Activated T-cell treated with anti-CD3 and anti-CD28 coated beads, Interleukin-2, amount 50 U/mL, for 24 hours (primary cell): ENCODE data around the gene REXO1.
"Not testable (repeated sequence)": the region's sequence is repeated elsewhere in the genome, so short reads cannot be mapped to it uniquely, and the experiment has no call there.

Experiments
- DNase-seq: peaks from one replicate; pipeline ENCODE4 v3.0.0-alpha.2; 2020
- H3K27ac Mint-ChIP-seq: 2 replicates; pipeline ENCODE4 v1.8.0; 2020; ENCODE audit warnings: mild to moderate bottlenecking, mixed read lengths
- H3K27me3 Mint-ChIP-seq: 2 replicates; pipeline ENCODE4 v1.8.0; 2020; ENCODE audit warnings: mixed read lengths
- H3K36me3 Mint-ChIP-seq: 2 replicates; pipeline ENCODE4 v1.8.0; 2020; ENCODE audit warnings: low read depth, mixed read lengths
- H3K4me1 Mint-ChIP-seq: 2 replicates; pipeline ENCODE4 v1.8.0; 2020; ENCODE audit warnings: low read depth, mixed read lengths
- H3K4me3 Mint-ChIP-seq: 2 replicates; pipeline ENCODE4 v1.8.0; 2020; ENCODE audit warnings: mild to moderate bottlenecking, moderate library complexity, mixed read lengths
- H3K9me3 Mint-ChIP-seq: 2 replicates; pipeline ENCODE4 v1.8.0; 2020; ENCODE audit warnings: mixed read lengths

The REXO1 gene, protein sequence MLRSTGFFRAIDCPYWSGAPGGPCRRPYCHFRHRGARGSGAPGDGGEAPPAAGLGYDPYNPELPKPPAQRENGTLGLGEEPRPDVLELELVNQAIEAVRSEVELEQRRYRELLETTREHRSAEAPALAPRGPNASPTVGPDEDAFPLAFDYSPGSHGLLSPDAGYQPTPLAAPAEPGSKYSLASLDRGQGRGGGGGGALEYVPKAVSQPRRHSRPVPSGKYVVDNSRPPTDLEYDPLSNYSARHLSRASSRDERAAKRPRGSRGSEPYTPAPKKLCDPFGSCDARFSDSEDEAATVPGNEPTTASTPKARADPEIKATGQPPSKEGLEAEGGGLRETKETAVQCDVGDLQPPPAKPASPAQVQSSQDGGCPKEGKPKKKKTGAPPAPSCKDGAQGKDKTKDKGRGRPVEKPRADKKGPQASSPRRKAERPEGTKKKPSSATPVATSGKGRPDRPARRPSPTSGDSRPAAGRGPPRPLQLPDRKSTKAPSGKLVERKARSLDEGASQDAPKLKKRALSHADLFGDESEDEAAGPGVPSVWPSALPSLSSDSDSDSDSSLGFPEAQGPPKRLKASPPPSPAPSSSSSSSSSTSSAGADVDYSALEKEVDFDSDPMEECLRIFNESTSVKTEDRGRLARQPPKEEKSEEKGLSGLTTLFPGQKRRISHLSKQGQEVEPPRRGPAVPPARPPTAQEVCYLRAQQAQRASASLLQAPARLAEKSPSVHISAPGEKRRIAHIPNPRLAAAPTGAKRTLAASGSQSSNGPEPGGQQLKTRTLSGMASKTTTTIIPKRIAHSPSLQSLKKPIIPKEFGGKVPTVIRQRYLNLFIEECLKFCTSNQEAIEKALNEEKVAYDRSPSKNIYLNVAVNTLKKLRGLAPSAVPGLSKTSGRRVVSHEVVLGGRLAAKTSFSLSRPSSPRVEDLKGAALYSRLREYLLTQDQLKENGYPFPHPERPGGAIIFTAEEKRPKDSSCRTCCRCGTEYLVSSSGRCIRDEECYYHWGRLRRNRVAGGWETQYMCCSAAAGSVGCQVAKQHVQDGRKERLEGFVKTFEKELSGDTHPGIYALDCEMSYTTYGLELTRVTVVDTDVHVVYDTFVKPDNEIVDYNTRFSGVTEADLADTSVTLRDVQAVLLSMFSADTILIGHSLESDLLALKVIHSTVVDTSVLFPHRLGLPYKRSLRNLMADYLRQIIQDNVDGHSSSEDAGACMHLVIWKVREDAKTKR

DNA sequence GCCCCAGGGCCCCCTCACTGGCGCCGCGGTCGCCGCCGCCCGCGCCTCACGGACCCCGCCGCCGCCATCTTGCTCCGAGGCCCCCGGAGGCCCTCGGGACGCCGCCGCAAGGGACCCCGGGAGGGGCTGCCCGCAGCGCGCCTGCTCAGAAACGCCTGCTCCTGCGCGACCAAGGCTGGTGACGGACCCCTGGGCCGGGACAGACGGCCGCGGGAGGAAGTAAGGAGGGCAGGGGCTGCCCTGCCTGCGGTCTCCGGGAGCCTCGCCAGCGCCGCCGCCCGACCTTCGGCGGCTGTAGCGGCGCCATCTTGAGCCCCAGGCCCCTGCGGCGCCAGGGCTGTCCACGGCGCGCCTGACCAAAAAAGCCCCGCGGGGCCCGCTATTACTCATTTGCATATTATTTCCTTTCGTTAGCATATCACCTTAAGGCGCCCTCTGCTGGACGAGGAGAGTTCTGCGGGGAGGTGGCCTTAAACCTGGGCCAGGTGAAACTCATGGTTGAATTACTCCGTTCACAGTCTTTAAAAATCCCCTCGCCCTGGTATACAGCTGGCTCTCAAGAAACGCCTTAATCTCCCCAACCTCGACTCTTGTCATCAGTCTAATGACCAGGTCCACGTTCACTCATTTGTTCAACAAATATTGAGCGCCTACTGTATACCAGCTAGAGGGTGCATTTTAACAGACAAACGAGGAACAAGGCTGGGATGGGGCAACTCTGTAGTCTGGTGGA lies at the start of gene REXO1:
TSS of gene REXO1 (minus strand) at position 85 of the 733 bp plus-strand sequence. CDS start 125 bp downstream, outside the sequence.
- Mint-ChIP-seq H3K4me3 (peak within 1 kb of the TSS; percentile 94), H3K36me3 (peaks cover 58% of the 10 kb centered on the region), H3K4me1 (peaks cover 74% of the 10 kb centered on the region), H3K27ac (peak within 1 kb of the TSS; percentile 95), H3K27me3 (no peaks in the 10 kb centered on the region), H3K9me3 (no peaks in the 10 kb centered on the region)
- DNase-seq, result peak; percentile 99

- peak overlapping the region; percentile 97 for H3K27ac Mint-ChIP-seq
- peaks cover 32% of the 10 kb centered on the region for H3K4me1 Mint-ChIP-seq
- DNase-seq, result no peak
- no peaks in the 10 kb centered on the region for H3K27me3 Mint-ChIP-seq
- no peaks in the 10 kb centered on the region for H3K36me3 Mint-ChIP-seq
- H3K4me3 Mint-ChIP-seq, result peak overlapping the region; percentile 82
- H3K9me3 Mint-ChIP-seq, result no peaks in the 10 kb centered on the region
Observed at GRCh38 chr19:1896508-1896907, 48.2 kb upstream of the REXO1 start.

DNA sequence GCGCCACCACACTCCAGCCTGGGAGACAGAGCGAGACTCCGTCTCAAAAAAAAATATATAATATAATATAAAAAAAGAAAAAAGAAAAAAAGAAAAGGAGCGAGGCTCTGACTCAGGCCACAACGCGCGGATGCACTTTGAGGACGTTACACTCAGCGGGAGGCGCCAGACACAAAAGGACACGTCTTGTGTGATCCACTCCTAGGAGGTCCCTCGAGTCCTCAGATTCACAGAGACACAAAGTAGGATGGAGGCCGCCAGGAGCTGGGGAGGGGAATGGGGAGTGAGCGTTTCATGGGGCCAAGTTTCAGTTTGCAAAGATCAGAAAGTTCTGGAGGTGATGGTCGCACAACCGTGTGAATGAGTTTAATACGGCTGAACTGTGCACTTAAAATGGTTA lies 45.5 kb upstream of the REXO1 start:
- no peaks in the 10 kb centered on the region for H3K36me3 Mint-ChIP-seq
- H3K4me3 Mint-ChIP-seq, result no peak overlapping the region
- peaks cover 33% of the 10 kb centered on the region for H3K4me1 Mint-ChIP-seq
- no peak overlapping the region for H3K27ac Mint-ChIP-seq
- DNase-seq, result no peak
- no peaks in the 10 kb centered on the region for H3K9me3 Mint-ChIP-seq
- H3K27me3 Mint-ChIP-seq, result no peaks in the 10 kb centered on the region

- no peaks in the 10 kb centered on the region for H3K9me3 Mint-ChIP-seq
- no peak overlapping the region for H3K4me3 Mint-ChIP-seq
- peaks cover 6% of the 10 kb centered on the region for H3K4me1 Mint-ChIP-seq
- H3K27me3 Mint-ChIP-seq, result no peaks in the 10 kb centered on the region
- H3K27ac Mint-ChIP-seq, result peak overlapping the region; percentile 22
- H3K36me3 Mint-ChIP-seq, result peaks cover under 1% of the 10 kb centered on the region
- DNase-seq, result no peak
Observed at GRCh38 chr19:1889907-1890306, 41.6 kb upstream of the REXO1 start.

DNA sequence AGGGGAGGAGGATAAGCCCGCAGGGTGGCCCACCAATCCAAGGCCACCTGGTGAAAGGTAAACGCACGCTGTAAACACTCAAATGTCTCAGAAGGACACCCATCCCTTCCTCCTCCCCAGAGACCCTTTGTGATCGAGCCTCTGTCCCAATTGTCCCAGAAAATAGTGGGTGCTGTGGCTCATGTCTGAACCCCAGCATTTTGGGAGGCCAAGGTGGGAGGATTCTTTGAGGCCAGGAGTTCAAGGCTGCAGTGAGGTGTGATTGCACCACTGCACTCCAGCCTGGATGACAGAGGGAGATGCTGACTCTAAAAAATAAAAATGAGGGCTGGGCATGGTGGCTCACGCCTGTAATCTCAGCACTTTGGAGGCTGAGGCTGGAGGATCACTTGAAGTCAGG lies 40.1 kb upstream of the REXO1 start:
- Mint-ChIP-seq H3K4me1 (peaks cover 10% of the 10 kb centered on the region), H3K4me3 (no peak overlapping the region), H3K27me3 (no peaks in the 10 kb centered on the region), H3K9me3 (no peaks in the 10 kb centered on the region), H3K36me3 (peaks cover 16% of the 10 kb centered on the region), H3K27ac (no peak overlapping the region)
- no peak for DNase-seq

- DNase-seq, H3K4me3 Mint-ChIP-seq: not testable (repeated sequence)
- H3K36me3 Mint-ChIP-seq, result peaks cover 31% of the 10 kb centered on the region
Observed at GRCh38 chr19:1886360-1886759, 38.1 kb upstream of the REXO1 start.

GRCh38 chr19:1885398-1886119 lies 37.3 kb upstream of the REXO1 start, which contains the start of gene ABHD17A:
Gene ABHD17A, minus strand, starts transcription at chr19:1885496. Its CDS starts 3,930 bp downstream, at chr19:1881566.
- not testable (repeated sequence) for H3K9me3 Mint-ChIP-seq, H3K27me3 Mint-ChIP-seq
- DNase-seq, result peak; percentile 98
- peaks cover 35% of the 10 kb centered on the region for H3K36me3 Mint-ChIP-seq
- H3K27ac Mint-ChIP-seq, result peak within 1 kb of the TSS; percentile 96
- H3K4me1 Mint-ChIP-seq, result peaks cover 27% of the 10 kb centered on the region
- peak within 1 kb of the TSS; percentile 94 for H3K4me3 Mint-ChIP-seq

More at GRCh38 chr19:1886360-1886759, 38.1 kb upstream of the REXO1 start:
- H3K4me1 Mint-ChIP-seq, result peaks cover 24% of the 10 kb centered on the region
- not testable (repeated sequence) for H3K9me3 Mint-ChIP-seq, H3K27ac Mint-ChIP-seq, H3K27me3 Mint-ChIP-seq

DNA sequence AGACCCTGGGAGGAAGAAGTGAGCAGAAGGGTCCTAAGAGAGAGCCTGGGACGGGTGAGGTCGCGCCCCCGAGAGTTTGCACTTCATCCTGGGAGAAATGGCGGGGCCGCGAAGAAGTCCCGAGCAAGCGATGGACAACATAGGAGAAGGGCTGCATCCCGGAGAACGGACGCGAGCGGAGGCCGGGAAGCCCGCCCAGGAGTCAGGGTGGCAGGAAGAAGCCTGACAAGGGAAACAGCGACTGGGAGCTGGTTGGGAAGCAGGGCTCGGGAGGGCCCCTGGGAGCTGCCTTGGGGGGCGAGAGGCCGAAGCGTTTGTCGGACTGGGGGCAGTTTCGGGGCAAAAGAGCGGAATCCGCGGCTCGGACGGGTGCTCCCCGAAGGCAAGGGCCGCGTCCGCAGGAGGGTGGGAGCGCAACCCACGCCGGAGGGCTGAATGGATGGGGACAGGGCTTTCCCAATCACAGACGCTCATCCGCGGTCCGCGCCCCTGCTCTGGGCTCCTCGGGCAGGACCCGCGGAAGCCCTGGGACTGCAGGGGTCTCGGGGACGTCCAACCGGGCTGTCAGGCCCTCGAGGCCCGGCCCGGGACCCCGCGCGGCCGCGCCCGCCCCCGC lies 36.5 kb upstream of the REXO1 start:
- Mint-ChIP-seq H3K9me3 (no peaks in the 10 kb centered on the region), H3K36me3 (peaks cover 42% of the 10 kb centered on the region), H3K4me1 (peaks cover 34% of the 10 kb centered on the region), H3K27ac (peak overlapping the region; percentile 96), H3K4me3 (peak overlapping the region; percentile 94), H3K27me3 (no peaks in the 10 kb centered on the region)
- DNase-seq, result no peak

- no peaks in the 10 kb centered on the region for H3K27me3 Mint-ChIP-seq
- peak; percentile 73 for DNase-seq
- H3K36me3 Mint-ChIP-seq, result peaks cover 43% of the 10 kb centered on the region
- H3K27ac Mint-ChIP-seq, result peak overlapping the region; percentile 96
- peaks cover 35% of the 10 kb centered on the region for H3K4me1 Mint-ChIP-seq
- peak overlapping the region; percentile 94 for H3K4me3 Mint-ChIP-seq
- no peaks in the 10 kb centered on the region for H3K9me3 Mint-ChIP-seq
Observed at GRCh38 chr19:1884291-1884718, 36.0 kb upstream of the REXO1 start.

- H3K36me3 Mint-ChIP-seq, result peaks cover 43% of the 10 kb centered on the region
- H3K9me3 Mint-ChIP-seq, result no peaks in the 10 kb centered on the region
- peak overlapping the region; percentile 96 for H3K27ac Mint-ChIP-seq
- no peak for DNase-seq
- H3K4me3 Mint-ChIP-seq, result peak overlapping the region; percentile 94
- peaks cover 35% of the 10 kb centered on the region for H3K4me1 Mint-ChIP-seq
- H3K27me3 Mint-ChIP-seq, result no peaks in the 10 kb centered on the region
Observed at GRCh38 chr19:1883784-1884183, 35.5 kb upstream of the REXO1 start.

DNA sequence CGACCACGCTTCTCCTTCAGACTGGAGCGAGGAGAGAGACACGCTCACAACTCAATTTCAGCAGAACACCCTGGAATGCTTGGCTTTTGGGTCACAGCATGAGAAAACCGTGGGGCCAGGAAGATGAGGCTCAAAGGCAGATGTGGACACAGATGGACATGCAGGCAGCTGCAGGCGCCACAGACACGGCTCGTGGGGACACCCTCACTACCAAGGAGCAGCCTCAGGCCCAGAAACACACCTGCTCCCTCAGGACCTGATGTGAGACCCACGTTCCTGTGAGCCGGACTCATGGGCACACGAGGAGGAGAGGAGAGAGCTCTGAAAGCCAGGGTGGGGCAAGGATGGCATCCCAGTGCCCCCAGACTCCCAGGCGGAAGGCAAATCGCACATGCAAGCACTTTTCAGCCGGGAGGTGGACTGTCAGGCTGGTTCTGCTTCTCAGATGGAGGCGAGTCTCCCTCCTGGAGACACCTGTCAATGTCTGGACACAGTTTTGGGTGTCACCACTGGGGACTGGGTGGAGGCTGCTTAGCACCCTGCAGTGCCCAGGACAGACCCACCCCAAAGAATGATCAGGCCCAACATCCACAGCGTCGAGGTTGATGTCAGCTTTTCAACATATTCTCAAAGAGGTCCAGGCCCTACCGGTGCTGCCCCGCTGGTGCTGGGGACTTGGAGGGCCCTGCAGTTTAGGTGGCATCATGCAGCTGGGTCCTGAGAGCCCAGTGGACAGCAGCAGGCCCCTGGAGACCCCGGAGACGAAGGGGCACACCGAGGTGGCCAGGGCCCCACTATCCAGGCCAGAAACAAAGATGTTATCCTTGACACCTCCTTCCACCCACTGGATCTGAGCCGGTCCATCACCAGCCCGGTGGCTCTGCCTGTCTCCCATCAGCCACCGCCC lies 34.8 kb upstream of the REXO1 start:
- Mint-ChIP-seq H3K9me3 (no peaks in the 10 kb centered on the region), H3K27ac (peak overlapping the region; percentile 96), H3K36me3 (peaks cover 48% of the 10 kb centered on the region), H3K27me3 (no peaks in the 10 kb centered on the region), H3K4me3 (peak overlapping the region; percentile 94), H3K4me1 (peaks cover 35% of the 10 kb centered on the region)
- DNase-seq, result no peak
